HEK293T (cell line): Measurements from ENCODE around the gene CBX1.

Experiments used
- CTCF ChIA-PET: fragments of 350-600 bp; formaldehyde crosslinking; extraction: SDS; loops from one replicate; lab custom pipeline; 2021; ENCODE audit warnings: antibody characterized with exemption, inconsistent platforms; lab: Yijun Ruan, JAX
- POLR2A ChIA-PET: fragments of 350-600 bp; formaldehyde crosslinking; extraction: SDS; loops from one replicate; lab custom pipeline; 2020; ENCODE audit warnings: antibody characterized with exemption, inconsistent platforms; lab: Yijun Ruan, JAX
- DNase-seq: peaks from one replicate; pipeline ENCODE4 v3.0.0; 2012; ENCODE audit warnings: mixed read lengths; ENCODE audit errors: extremely low spot score
- ARNT ChIP-seq: fragments of 450-650 bp; IDR thresholded peaks from 2 replicates; pipeline ENCODE4 v1.6.1; 2017; ENCODE audit warnings: mild to moderate bottlenecking
- BHLHE40 ChIP-seq: fragments of 450-650 bp; IDR thresholded peaks from 2 replicates; pipeline ENCODE4 v1.6.1; 2016; ENCODE audit warnings: mild to moderate bottlenecking, moderate library complexity, borderline replicate concordance
- CTBP1 ChIP-seq: fragments of 450-650 bp; IDR thresholded peaks from 2 replicates; pipeline ENCODE4 v1.6.1; 2016; ENCODE audit warnings: borderline replicate concordance
- ELF4 ChIP-seq: fragments of 450-650 bp; IDR thresholded peaks from 2 replicates; pipeline ENCODE4 v1.6.1; 2017; ENCODE audit warnings: antibody characterized with exemption
- FOXA1 ChIP-seq: fragments of 450-650 bp; IDR thresholded peaks from 2 replicates; pipeline ENCODE4 v1.6.1; 2016; ENCODE audit warnings: mild to moderate bottlenecking
- FOXK2 ChIP-seq: fragments of 450-650 bp; IDR thresholded peaks from 2 replicates; pipeline ENCODE4 v1.6.1; 2016; ENCODE audit warnings: mild to moderate bottlenecking
- FOXM1 ChIP-seq: fragments of 450-650 bp; IDR thresholded peaks from 2 replicates; pipeline ENCODE4 v1.6.1; 2017; ENCODE audit warnings: mild to moderate bottlenecking, borderline replicate concordance
- HDGF ChIP-seq: fragments of 450-650 bp; IDR thresholded peaks from 2 replicates; pipeline ENCODE4 v1.6.1; 2017; ENCODE audit warnings: antibody characterized with exemption, borderline replicate concordance
- L3MBTL2 ChIP-seq: fragments of 450-650 bp; conservative IDR thresholded peaks from 2 replicates; pipeline ENCODE4 v1.6.1; 2016; ENCODE audit warnings: mild to moderate bottlenecking
- LEF1 ChIP-seq: fragments of 450-650 bp; IDR thresholded peaks from 2 replicates; pipeline ENCODE4 v1.6.1; 2017; ENCODE audit warnings: mild to moderate bottlenecking, borderline replicate concordance
- NFRKB ChIP-seq: fragments of 450-650 bp; IDR thresholded peaks from 2 replicates; pipeline ENCODE4 v1.6.1; 2016; ENCODE audit warnings: mild to moderate bottlenecking, moderate library complexity
- SP1 ChIP-seq: fragments of 450-650 bp; IDR thresholded peaks from 2 replicates; pipeline ENCODE4 v1.6.1; 2017
- SUZ12 ChIP-seq: fragments of 450-650 bp; IDR thresholded peaks from 2 replicates; pipeline ENCODE4 v1.6.1; 2016; ENCODE audit warnings: mild to moderate bottlenecking
- TARDBP ChIP-seq: fragments of 450-650 bp; IDR thresholded peaks from 2 replicates; pipeline ENCODE4 v1.6.1; 2016
- ZNF384 ChIP-seq: fragments of 450-650 bp; IDR thresholded peaks from 2 replicates; pipeline ENCODE4 v1.6.1; 2016
- TF ChIP-seq, protein P1 (sequence below): fragments of 450-650 bp; IDR thresholded peaks from 2 replicates; pipeline ENCODE4 v1.6.1; 2016

Gene CBX1

DNA sequence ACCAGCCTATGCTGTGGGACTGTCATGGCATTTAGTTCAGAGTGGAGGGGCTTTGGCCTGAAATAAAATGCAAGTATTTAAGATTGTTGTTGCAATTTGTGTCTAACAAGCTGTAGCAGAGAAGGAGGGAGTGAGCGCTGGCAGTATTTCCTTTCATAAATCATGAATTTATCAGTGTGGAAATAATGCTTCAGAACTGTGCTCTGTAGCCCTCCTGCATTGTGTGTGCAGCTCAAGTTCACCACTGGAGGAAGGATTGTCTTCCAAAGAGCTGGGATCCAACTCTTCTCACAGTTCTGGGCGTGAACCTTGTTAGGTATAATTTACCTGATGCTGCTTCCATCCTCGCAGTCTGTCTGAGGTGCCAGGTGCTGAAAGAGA, 21.4 kb upstream of the CBX1 start:
- ChIA-PET CTCF (interaction anchor here (0.8 kb wide), 1 partner anchor 12 kb away, joined by 3 read pairs; no protein-coding TSS in a partner anchor), POLR2A (interaction anchor here (0.7 to 2.0 kb wide), 2 partner anchors 22 to 75 kb away, joined by 3 to 7 read pairs; partner anchors contain the start of genes CBX1 and NFE2L1)
- TF ChIP-seq TARDBP, result no peak
- no peak for TF ChIP-seq L3MBTL2
- TF ChIP-seq SUZ12, result no peak
- no peak for TF ChIP-seq SP1
- no peak for TF ChIP-seq CTBP1
- no peak for TF ChIP-seq ZNF384
- no peak for TF ChIP-seq LEF1
- no peak for TF ChIP-seq ELF4
- no peak for TF ChIP-seq FOXK2
- no peak for TF ChIP-seq HDGF
- TF ChIP-seq FOXA1, result no peak
- no peak for TF ChIP-seq ARNT
- TF ChIP-seq NFRKB, result no peak
- no peak for TF ChIP-seq FOXM1
- TF ChIP-seq, protein P1, sequence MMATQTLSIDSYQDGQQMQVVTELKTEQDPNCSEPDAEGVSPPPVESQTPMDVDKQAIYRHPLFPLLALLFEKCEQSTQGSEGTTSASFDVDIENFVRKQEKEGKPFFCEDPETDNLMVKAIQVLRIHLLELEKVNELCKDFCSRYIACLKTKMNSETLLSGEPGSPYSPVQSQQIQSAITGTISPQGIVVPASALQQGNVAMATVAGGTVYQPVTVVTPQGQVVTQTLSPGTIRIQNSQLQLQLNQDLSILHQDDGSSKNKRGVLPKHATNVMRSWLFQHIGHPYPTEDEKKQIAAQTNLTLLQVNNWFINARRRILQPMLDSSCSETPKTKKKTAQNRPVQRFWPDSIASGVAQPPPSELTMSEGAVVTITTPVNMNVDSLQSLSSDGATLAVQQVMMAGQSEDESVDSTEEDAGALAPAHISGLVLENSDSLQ, result no peak
- no peak for TF ChIP-seq BHLHE40
- no peak for DNase-seq

- ChIA-PET CTCF (interaction anchor here (0.6 kb wide), 1 partner anchor 39 kb away, joined by 4 read pairs; no protein-coding TSS in a partner anchor), POLR2A (interaction anchor here (2.0 kb wide), 1 partner anchor 21 kb away, joined by 7 read pairs; the partner anchor contains the start of gene CBX1)
Observed at GRCh38 chr17:48121923-48122664, 20.8 kb upstream of the CBX1 start.

GRCh38 chr17:48113201-48113676, 12.0 kb upstream of the CBX1 start:
- CTCF ChIA-PET, result no interaction called here
- POLR2A ChIA-PET, result no interaction called here
- TF ChIP-seq FOXK2 (no peak), ZNF384 (no peak), SP1 (no peak), ARNT (no peak)
- no peak for DNase-seq

More at GRCh38 chr17:48121923-48122664, 20.8 kb upstream of the CBX1 start:
- DNase-seq, result no peak
- no peak for TF ChIP-seq ELF4
- TF ChIP-seq ZNF384, result no peak

DNA sequence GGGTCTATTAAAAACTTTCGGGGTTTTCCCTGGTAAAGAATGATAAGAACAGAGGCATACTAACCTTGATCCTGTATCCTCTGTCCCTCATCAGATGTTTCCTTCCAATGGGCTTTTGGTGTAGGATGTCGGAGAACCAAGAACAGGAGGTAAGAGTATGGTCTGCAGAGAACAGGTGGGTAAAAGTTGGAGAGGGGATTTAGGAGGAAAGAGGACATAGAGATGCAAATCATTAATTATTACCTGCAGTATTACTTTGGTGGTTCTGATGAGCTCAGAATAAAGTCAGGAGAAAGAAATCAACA, 10.6 kb upstream of the CBX1 start:
- CTCF ChIA-PET, result interaction anchor here (1.1 kb wide), 1 partner anchor 19 kb away, joined by 3 read pairs; no protein-coding TSS in a partner anchor
- TF ChIP-seq, protein P1, result no peak
- TF ChIP-seq L3MBTL2, result no peak
- TF ChIP-seq SP1, result no peak
- no peak for TF ChIP-seq SUZ12
- no peak for TF ChIP-seq BHLHE40
- no peak for TF ChIP-seq FOXM1

DNA sequence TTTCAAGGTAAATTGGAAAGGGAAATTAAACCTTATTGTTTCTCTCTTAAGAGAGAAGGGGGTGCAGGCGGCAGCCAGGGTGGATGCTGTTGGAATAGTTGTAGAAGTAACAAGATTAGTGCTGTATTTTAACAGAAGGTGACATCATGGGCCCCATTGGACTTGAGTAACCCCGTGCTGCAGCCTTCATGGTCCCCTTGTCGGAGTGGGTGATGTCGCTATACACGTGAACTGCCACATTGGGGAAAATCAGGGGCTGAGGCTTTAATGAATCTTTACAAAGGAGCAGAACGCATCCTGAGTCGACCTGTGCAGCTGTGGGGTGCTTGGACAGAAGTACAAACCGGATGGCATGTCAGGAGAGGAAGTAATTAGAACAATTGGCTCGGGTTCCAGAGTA, 9.5 kb upstream of the CBX1 start:
- no peak for TF ChIP-seq FOXA1
- TF ChIP-seq HDGF, result no peak
- no peak for TF ChIP-seq NFRKB
- no peak for TF ChIP-seq TARDBP
- TF ChIP-seq ZNF384, result no peak
- no peak for TF ChIP-seq SUZ12
- no peak for TF ChIP-seq L3MBTL2
- TF ChIP-seq FOXK2, result no peak
- no peak for TF ChIP-seq SP1
- TF ChIP-seq FOXM1, result no peak
- POLR2A ChIA-PET, result interaction anchor here (1.1 to 1.4 kb wide), 2 partner anchors 10 to 62 kb away, joined by 3 to 4 read pairs; partner anchors contain the start of gene NFE2L1
- CTCF ChIA-PET, result no interaction called here
- no peak for DNase-seq

More for the DNA sequence above, 10.6 kb upstream of the CBX1 start:
- POLR2A ChIA-PET, result interaction anchor here (1.3 kb wide), 1 partner anchor 11 kb away, joined by 4 read pairs; no protein-coding TSS in a partner anchor
- DNase-seq, result no peak

DNA sequence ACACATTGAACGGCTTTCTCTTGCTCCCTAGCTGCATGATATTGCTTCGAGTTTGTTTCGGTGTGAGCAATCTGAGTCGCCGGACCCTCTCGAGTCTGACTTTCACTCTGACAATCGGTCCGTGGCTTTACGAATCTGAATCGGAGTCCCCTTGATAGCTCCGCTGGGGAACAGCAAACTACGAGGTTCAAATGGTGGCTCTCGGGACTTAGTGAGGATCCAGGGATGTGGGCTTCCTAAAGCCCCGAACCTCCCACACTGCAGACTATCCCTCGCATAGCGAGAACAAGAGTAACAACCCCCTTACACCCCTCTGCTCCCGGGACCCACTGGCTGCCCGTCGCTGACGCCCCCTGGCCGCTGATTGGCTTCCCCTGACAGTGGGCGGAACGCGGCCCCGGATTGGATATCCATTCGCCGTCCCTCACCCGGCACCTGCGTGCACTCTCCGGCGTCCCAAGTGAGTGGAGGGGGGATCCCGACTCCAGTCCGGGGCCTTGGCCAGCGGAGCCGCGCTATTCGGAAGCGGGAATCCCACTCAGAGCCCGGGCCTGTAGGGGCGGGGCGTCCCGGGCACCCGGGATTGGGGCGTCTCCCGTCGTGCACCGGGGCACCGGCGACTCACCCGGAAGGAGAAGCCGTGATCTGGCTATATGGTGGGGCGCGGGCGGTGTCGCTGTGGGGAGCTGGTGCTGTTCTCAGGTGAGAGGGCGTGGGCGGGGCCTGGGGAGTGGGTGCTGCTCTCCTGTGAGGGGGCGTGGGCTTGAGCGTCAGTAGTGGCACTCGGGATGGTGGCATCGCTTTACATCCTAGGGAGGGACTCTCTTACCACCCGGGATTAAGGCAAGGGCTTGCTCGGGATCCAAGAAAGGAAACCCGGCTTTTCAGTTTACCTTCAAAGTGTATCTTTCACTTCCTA, 6.1 kb upstream of the CBX1 start, which contains the start of gene SNX11:
SNX11 (plus strand) TSS at position 630 of the 919 bp plus-strand sequence. CDS start 4,278 bp downstream, outside the sequence.
- TF ChIP-seq ZNF384, result no peak
- no peak for TF ChIP-seq LEF1
- no peak for TF ChIP-seq BHLHE40
- TF ChIP-seq, protein P1, result peak; percentile 94
- TF ChIP-seq SP1, result no peak
- 0 out of 2 replicates have a peak, but pooled peaks have one; percentile 41 for TF ChIP-seq L3MBTL2
- TF ChIP-seq CTBP1, result no peak
- TF ChIP-seq ELF4, result no peak
- TF ChIP-seq SUZ12, result no peak
- no peak for TF ChIP-seq NFRKB
- no peak for TF ChIP-seq FOXM1
- no peak for TF ChIP-seq FOXA1
- no peak for TF ChIP-seq FOXK2
- no peak for TF ChIP-seq TARDBP
- peak; percentile 97; the same call in 1 of the 2 replicates for TF ChIP-seq HDGF
- no peak for TF ChIP-seq ARNT
- ChIA-PET POLR2A (interaction anchor here (0.8 to 2.3 kb wide), 13 partner anchors 7 to 89 kb away, joined by 3 to 19 read pairs (median 4); partner anchors contain the start of gene NFE2L1), CTCF (interaction anchor here (1.3 to 3.5 kb wide), 3 partner anchors 9 to 27 kb away, joined by 3 to 14 read pairs (median 4); no protein-coding TSS in a partner anchor)
- peak; percentile 89 for DNase-seq
